AG10803 (cell line): ENCODE data around the gene ST6GALNAC4.

Experiments used
- DNase-seq: peaks from one replicate; pipeline ENCODE4 v3.0.0; 2010; ENCODE audit warnings: low read depth
- H3K4me3 ChIP-seq: 2 replicates; pipeline ENCODE4 v1.5.1; 2011; ENCODE audit warnings: mild to moderate bottlenecking, low read length, control low read depth
- CTCF ChIP-seq: conservative IDR thresholded peaks from 2 replicates; pipeline ENCODE4 v1.5.1; 2011; ENCODE audit warnings: mild to moderate bottlenecking, low read length, control low read depth, inconsistent platforms

ST6GALNAC4 gene

DNA sequence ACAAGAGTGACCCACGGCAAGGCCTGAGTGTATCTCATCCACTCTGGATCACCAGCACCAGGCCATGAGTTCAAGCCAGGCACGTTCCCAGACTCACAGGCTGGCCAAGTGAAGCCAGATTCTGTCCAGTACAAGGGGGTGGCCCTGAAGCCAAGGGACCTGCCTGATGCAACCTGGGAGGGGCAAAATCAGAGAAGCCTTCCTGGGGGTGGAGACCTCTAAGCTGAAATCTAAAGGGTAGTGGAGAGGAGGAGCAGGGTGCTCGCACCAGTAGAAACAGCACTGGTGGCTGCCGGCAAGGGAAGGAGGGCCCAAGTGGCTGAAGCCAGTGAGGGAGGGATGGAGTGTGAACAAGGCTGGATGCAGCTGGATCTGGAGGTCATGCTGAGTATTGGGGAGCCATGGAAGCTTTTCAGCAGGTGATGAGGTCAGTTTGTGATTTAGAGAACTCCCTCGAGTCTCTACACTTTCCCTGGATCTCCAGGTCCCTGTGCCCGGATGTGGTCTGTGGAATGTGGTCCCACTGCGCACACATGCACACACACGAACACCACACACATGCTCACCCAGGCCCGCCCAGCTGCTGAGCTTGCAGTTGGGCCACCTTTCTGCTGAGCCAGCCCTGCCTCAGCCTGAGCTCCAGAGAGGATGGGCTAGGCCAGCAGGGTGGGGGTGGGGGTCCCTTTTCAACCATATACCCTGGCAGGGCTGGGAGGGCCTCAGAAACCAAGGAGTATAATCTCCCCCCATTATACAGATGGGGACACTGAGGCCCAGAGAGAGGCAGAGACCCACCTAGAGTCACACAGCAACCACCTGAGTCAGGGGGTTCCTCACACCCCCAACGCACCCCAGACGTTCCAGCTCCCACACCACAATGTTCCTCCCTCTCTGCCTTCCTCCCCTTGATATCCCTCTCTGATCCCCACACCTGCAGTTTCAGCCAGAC is 12.1 kb upstream of the ST6GALNAC4 start:
- no peak for DNase-seq
- TF ChIP-seq CTCF = no peak

GRCh38 chr9:127927988-127928675 is 11.3 kb upstream of the ST6GALNAC4 start:
- TF ChIP-seq CTCF = no peak
- DNase-seq = no peak
- H3K4me3 ChIP-seq = no peak overlapping the region

More for the DNA sequence above, 12.1 kb upstream of the ST6GALNAC4 start:
- no peak overlapping the region for H3K4me3 ChIP-seq

GRCh38 chr9:127927201-127927987 is 10.6 kb upstream of the ST6GALNAC4 start:
- no peak for DNase-seq
- peak overlapping the region; percentile 34 for H3K4me3 ChIP-seq
- TF ChIP-seq CTCF = no peak

DNA sequence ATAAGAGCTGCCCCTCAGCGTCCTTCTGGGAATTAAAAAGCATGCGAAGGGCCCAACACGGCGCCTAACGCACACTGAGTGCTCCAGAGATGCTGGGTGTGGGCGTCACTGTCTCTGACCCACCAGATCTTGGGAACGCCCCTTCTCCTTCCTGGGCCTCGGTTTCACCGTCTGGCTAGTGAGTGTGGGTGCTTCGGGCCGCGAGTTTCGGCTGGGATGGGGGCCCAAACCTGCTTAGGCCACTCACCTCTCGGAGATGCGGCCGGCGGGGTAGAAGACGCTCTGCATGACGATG is 10.0 kb upstream of the ST6GALNAC4 start:
- peak overlapping the region; percentile 34 for H3K4me3 ChIP-seq
- no peak for TF ChIP-seq CTCF
- no peak for DNase-seq

GRCh38 chr9:127925959-127926905 is 9.4 kb upstream of the ST6GALNAC4 start:
- no peak for DNase-seq
- no peak overlapping the region for H3K4me3 ChIP-seq
- no peak for TF ChIP-seq CTCF

DNA sequence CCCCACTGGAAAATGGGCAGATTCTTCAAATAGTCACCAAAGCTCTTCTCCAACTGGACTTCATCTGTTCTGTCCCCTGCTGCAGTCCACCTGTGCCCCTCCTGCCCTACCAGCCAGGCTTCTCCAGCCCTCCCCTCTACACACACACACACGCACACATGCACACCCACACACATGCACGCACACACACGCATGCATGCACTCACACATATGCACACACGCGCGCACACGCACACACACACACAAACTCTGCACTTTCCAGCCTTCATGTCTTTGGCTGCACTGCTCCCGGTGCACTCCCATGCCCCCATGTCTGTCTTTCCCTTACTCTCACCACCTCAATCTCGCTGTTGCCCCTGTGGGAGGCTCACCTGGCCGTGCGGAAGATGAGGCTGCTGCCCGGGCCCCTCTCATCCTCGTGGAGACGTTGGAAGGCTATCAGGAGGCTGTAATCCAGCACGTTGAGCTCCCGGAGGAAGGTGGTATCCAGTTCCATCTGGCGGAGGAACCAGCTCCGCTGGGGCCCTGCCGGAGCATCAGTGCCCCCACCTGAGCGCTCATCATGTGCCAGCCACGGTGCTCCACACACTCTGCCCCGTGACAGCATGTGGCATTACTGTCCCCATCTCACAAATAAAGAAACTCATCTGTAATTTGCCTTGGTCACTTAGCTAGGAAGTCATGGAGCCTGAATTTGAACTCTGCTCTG is 8.0 kb upstream of the ST6GALNAC4 start:
- no peak for DNase-seq
- TF ChIP-seq CTCF = no peak
- H3K4me3 ChIP-seq = no peak overlapping the region
